HG03175 (cell line): ENCODE measurements around the gene CTSW.

Source experiments
- ATAC-seq: cut with Tn5 transposase; IDR thresholded peaks from one replicate; pipeline ENCODE4 v1.9.1; 2021; ENCODE audit warnings: mild to moderate bottlenecking, moderate library complexity; ENCODE audit not compliant: unreplicated experiment

Gene CTSW

DNA sequence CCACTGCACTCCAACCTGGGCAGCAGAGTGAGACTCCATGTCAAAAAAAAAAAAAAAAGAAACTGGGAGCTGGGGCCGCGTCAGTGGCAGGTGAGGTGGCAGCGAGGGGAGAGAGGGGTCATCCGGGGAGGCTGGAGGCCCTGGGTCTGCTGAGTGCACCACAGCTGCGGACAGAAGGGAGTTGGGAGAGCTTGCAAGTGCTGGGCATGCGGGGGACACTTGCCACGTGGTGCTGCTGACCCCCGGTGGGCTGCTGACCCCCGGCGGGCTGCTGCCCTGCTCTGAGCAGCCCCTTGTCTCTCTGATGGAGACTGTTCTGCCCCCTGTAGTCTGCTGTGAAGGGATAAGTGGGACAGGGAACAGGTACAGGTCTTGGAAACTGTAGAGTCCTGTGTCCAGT is 42.2 kb downstream of the CTSW start:
- ATAC-seq = no peak

DNA sequence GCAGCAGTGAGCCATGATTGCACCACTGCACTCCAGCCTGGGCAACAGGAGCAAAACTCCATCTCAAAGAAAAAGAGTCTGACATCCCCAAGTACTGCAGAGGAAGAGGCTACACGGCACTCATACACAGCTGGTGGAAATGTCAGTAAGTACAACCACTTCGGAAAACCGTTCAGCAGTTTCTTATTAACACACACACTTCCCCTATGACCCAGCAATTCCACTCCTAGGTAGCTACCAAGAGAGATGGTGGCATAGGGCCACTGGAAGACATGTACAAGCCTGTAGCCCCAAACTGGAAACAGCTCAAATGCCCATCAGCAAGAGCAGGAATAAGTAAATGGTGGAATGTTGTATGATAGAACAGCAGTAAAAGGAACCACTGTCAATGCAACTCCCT is 42.9 kb downstream of the CTSW start:
- ATAC-seq = no peak

DNA sequence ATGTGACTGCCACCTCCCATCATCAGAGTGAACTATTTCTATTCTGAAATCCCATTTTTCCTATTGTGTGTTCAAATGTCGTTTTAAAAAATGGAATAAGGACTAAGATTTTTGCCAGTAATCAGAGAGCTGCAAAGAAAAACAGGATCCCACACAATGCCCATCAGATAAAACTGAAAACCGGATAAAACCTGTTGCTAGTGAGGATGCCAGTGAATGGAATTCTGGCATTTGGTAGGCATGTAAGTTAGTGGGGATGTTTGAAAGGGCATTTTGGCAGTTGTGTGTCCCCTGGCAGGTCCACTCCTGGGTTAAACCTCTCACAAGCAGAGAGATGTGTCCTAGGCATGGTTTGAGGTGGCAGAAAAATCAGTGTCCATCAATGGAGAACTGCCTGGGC is 45.8 kb downstream of the CTSW start:
- no peak for ATAC-seq

DNA sequence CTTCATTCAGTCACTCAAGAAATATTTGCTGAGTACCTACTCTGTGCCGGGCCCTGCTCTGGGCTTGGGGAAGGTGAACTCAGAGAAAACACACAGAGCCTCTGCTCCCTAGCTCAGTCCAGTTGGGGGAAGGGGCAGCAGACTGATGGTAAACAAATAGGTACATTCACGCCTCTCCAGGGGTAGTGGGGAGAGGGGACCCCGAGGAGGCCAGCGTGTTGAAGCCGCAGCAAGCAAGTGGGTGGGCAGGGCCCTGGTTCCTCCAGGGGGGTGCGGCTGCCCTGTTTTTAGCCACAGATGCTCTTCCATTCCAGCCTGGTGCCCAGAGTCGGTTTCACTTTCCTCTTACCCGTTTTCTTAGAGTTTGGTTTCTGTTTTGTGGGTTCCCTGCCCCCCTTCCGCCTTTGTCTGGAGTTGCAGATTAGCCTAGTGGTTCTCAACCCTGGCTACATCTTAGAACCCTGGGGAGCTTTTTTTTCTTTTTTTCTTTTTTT is 48.3 kb downstream of the CTSW start:
- peak; percentile 80 for ATAC-seq

DNA sequence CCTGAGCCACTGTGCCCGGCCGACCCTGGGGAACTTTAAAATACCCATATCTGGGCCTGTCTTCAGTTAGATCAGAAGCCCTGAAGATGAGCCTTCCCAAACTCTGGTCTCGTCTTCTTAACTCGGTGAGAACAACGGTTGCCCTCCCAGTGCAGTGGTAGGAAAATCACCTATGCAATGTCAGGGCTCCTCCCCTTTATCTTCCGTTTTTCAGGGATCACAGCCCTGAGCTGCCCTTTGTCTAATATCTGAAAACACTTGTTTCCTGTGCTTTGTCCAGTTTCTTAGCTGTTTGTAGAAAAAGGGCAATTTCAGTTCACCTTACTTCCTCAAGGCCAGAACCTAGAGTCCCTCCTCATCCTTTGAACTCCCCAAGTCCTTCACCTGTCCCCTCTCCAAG is 49.0 kb downstream of the CTSW start:
- no peak for ATAC-seq

DNA sequence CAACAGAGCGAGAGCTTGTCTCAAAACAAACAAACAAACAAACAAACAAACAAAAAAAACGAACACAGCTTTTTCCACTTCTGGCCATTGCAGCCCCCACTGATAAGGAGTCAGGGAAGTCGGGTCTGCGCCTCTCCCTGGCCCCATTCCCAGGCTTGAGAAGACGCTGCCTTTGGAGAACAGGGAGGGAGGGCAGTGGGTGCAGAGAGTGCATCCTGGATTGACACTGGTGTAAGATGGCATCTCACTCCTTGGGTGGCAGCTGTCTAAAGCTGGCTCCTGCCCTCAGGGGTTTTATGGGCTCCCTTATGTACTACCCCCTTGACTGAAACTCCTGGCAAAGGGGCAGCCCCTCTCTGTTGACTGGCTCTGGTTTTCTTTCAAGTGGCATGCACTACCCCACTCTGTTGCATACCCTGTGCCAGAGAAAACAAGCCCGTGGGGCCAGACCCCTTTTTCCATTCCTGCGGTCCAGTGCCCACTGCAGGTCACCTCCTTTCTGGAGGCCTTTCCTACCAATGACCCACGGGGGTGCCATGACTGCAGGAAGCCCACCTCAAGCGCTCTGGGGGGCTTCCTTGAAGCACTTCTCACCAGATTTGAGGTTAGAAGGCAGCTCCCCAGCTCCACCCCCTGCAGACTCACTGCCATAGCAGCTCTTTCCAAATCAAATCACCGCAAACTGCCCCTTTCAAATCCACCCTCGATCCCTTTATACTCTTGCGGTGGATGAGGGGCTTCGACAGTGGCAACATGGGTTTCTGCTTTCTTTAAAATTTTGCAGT is 52.3 kb downstream of the CTSW start:
- no peak for ATAC-seq

DNA sequence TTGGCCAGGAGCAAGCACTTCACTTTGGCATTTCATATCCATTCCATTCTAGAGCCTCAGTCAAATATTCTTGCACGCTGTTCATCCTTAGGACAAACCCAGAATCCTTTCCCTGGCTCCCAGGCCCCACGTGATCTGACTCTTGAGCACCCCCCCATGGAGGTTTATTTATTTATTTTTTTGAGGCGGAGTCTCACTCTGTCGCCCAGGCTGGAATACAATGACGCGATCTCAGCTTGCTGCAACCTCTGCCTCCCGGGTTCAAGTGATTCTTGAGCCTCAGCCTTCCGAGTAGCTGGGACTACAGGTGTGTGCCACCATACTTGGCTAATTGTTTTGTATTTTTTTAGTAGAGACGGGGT is 52.9 kb downstream of the CTSW start:
- no peak for ATAC-seq
